Caco-2 (cell line): ENCODE data around the gene CMSS1. TPM values are rescaled to one million over a fixed set of nuclear protein-coding genes. Genes with fewer than 3 reads are reported as not detected.
A peak's percentile ranks its signal among the peaks of the same experiment; 100 is the strongest.
"Not testable (repeated sequence)": the region's sequence is repeated elsewhere in the genome, so short reads cannot be mapped to it uniquely, and the experiment has no call there.

ENCODE experiments used
- BruUV-seq: library from RNA; stranded (reverse); fragments of 400-500 nt; replicated peaks from 2 replicates; lab custom pipeline; 2021; lab: Mats Ljungman, UMichigan
- CTCF ChIA-PET: fragments of 300-600 bp; sonication (Branson Sonifier 250); formaldehyde crosslinking; loops from one replicate; lab custom pipeline; 2022; ENCODE audit warnings: antibody characterized with exemption; lab: Charles Lee
- POLR2A ChIA-PET: fragments of 300-600 bp; sonication (Branson Sonifier 250); formaldehyde crosslinking; loops from one replicate; lab custom pipeline; 2022; ENCODE audit warnings: antibody characterized with exemption; lab: Charles Lee
- DNase-seq, 2 experiments: peaks; one replicate each; pipeline versions ENCODE4 v3.0.0 to v3.0.0-alpha.2; 2020 to 2022
- H3K27me3 ChIP-seq: replicated peaks from 2 replicates; pipeline ENCODE4 v1.6.0; 2011; ENCODE audit warnings: low read length; ENCODE audit not compliant: control insufficient read depth, insufficient read depth
- H3K36me3 ChIP-seq: 2 replicates; pipeline ENCODE4 v1.5.1; 2011; ENCODE audit warnings: low read length; ENCODE audit not compliant: control insufficient read depth, insufficient read depth
- H3K4me1 ChIP-seq: fragments of 250-450 bp; sonication (Bioruptor Pico); 2 replicates; pipeline ENCODE4 v1.5.1; 2020; ENCODE audit warnings: mild to moderate bottlenecking
- H3K4me3 ChIP-seq: 2 replicates; pipeline ENCODE4 v1.5.1; 2011; ENCODE audit warnings: low read depth, mild to moderate bottlenecking, control low read depth, low read length
- H3K9me3 ChIP-seq: fragments of 250-450 bp; sonication (Bioruptor Pico); 2 replicates; pipeline ENCODE4 v1.5.1; 2020; ENCODE audit warnings: mild to moderate bottlenecking, moderate library complexity
- H3K27ac Mint-ChIP-seq: one replicate; pipeline ENCODE4 v1.8.0; 2022; ENCODE audit warnings: mixed read lengths; ENCODE audit not compliant: unreplicated experiment
- H3K27me3 Mint-ChIP-seq: one replicate; pipeline ENCODE4 v1.8.0; 2022; ENCODE audit warnings: mixed read lengths; ENCODE audit not compliant: insufficient read depth, unreplicated experiment
- H3K36me3 Mint-ChIP-seq: one replicate; pipeline ENCODE4 v1.8.0; 2022; ENCODE audit warnings: mild to moderate bottlenecking, mixed read lengths; ENCODE audit not compliant: insufficient read depth, unreplicated experiment
- H3K4me1 Mint-ChIP-seq: one replicate; pipeline ENCODE4 v1.8.0; 2022; ENCODE audit warnings: low read depth, mixed read lengths; ENCODE audit not compliant: unreplicated experiment
- H3K4me3 Mint-ChIP-seq: one replicate; pipeline ENCODE4 v1.8.0; 2022; ENCODE audit warnings: mild to moderate bottlenecking, moderate library complexity, mixed read lengths; ENCODE audit not compliant: unreplicated experiment
- H3K9me3 Mint-ChIP-seq: one replicate; pipeline ENCODE4 v1.8.0; 2022; ENCODE audit warnings: mixed read lengths; ENCODE audit not compliant: unreplicated experiment
- CTCF ChIP-seq, 2 experiments: fragments of 200-600 bp in 1 of 2; IDR thresholded peaks; 1 replicate in 1 of 2; 2 replicates in 1 of 2; pipeline versions ENCODE4 v1.5.1 to v1.8.0; 2011 to 2022; ENCODE audit warnings: antibody characterized with exemption in 1 of 2, control low read depth in 1 of 2, inconsistent platforms in 1 of 2, low read depth in 1 of 2, low read length in 1 of 2, mild to moderate bottlenecking in 1 of 2, moderate library complexity in 1 of 2; ENCODE audit not compliant: insufficient read depth in 1 of 2, severe bottlenecking in 1 of 2, unreplicated experiment in 1 of 2
- intact Hi-C: fragments of 100-400 bp; cut with micrococcal nuclease; formaldehyde crosslinking; loops from one replicate; pipeline ENCODE4 v1.10.0; 2022; ENCODE audit not compliant: unreplicated experiment
- total RNA-seq: library from RNA; stranded (reverse); gene quantifications from 2 replicates; pipeline ENCODE4 v1.2.3, GENCODE V29; 2022

Gene CMSS1
- total RNA-seq, 1 experiment from 2014 or later = 54.4 TPM

- intact Hi-C loops = loop anchor here (5.0 kb wide), 1 partner anchor 171 kb away; no protein-coding TSS in a partner anchor
- peak overlapping the region; percentile 86 for H3K27ac Mint-ChIP-seq
- no TSS peak for BruUV-seq
- no peak overlapping the region for H3K4me3 Mint-ChIP-seq
- no peak overlapping the region for H3K4me3 ChIP-seq
- H3K4me1 Mint-ChIP-seq = peaks cover 43% of the 10 kb centered on the region
- no peak for TF ChIP-seq CTCF (IDR thresholded peaks at IDR 0.05; ENCODE audit: insufficient read depth in 1 of 2, low read depth in 1 of 2, low read length in 1 of 2, severe bottlenecking in 1 of 2, unreplicated experiment in 1 of 2)
- no peaks in the 10 kb centered on the region for H3K27me3 ChIP-seq
- H3K4me1 ChIP-seq = peaks cover 72% of the 10 kb centered on the region
- CTCF ChIA-PET = interaction anchor here (1.9 kb wide), 1 partner anchor 206 kb away, joined by 5 read pairs; no protein-coding TSS in a partner anchor
- H3K36me3 Mint-ChIP-seq = no peaks in the 10 kb centered on the region
- H3K9me3 Mint-ChIP-seq = no peaks in the 10 kb centered on the region
- H3K9me3 ChIP-seq = no peaks in the 10 kb centered on the region
- H3K27me3 Mint-ChIP-seq = no peaks in the 10 kb centered on the region
- no peaks in the 10 kb centered on the region for H3K36me3 ChIP-seq
- POLR2A ChIA-PET = interaction anchor here (1.4 kb wide), 1 partner anchor 28 kb away, joined by 3 read pairs; no protein-coding TSS in a partner anchor
- no peak for DNase-seq
These were observed 230.6 kb downstream of the CMSS1 start for GRCh38 chr3:100048248-100048647.

DNA sequence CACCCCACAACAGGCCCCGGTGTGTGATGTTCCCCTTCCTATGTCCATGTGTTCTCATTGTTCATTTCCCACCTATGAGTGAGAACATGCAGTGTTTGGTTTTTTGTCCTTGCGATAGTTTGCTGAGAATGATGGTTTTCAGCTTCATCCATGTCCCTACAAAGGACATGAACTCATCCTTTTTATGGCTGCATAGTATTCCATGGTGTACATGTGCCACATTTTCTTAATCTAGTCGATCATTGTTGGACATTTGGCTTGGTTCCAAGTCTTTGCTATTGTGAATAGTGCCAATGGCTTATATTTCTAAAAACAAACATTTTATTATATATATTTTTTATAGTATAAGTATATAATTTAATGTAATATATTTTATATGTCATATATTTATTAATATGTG lies 233.9 kb downstream of the CMSS1 start:
- DNase-seq, H3K9me3 ChIP-seq, H3K27me3 Mint-ChIP-seq, CTCF ChIA-PET, H3K4me3 Mint-ChIP-seq, H3K36me3 Mint-ChIP-seq, H3K27ac Mint-ChIP-seq, H3K36me3 ChIP-seq, BruUV-seq, intact Hi-C loops, POLR2A ChIA-PET, H3K4me3 ChIP-seq, H3K9me3 Mint-ChIP-seq, H3K27me3 ChIP-seq: not testable (repeated sequence)
- peaks cover 54% of the 10 kb centered on the region for H3K4me1 Mint-ChIP-seq
- peaks cover 69% of the 10 kb centered on the region for H3K4me1 ChIP-seq

DNA sequence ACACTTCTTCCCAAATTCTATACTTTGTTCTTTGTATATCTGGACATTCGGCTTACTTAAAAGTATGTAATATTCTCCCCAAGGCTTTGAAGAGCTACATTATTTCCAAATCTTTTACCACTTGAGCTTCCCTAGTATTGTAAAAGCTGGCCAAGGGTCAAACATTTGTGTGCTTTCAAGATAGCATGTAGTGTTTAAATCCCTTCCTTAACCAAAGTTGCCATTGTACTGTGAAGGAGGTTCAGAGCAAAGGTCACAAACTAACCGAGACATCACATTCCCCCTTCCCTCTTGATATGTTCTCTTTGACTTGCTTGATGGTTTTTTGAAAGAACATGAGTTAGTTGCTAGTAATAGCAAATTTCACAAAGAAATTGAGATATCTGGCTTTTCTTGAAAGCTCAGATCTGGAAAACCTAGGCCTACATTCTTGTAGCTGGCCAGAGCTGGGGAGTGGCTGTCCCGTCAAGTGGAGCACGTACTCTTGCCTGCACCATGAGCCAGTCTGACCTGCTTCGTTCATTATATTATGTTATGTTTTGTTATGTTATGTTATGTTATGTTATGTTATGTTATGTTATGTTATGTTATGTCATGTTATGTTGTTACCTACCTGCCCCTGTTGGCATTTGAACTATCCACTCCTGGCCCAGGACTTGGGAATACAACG lies 236.4 kb downstream of the CMSS1 start:
- H3K4me1 ChIP-seq = peaks cover 56% of the 10 kb centered on the region
- Mint-ChIP-seq H3K36me3 (no peaks in the 10 kb centered on the region), H3K4me1 (peaks cover 51% of the 10 kb centered on the region), H3K27ac (peak overlapping the region; percentile 83), H3K27me3 (no peaks in the 10 kb centered on the region), H3K9me3 (peaks cover 9% of the 10 kb centered on the region), H3K4me3 (peak overlapping the region; percentile 48)
- POLR2A ChIA-PET = interaction anchor here (0.5 to 1.3 kb wide), 4 partner anchors 12 to 206 kb away, joined by 3 to 9 read pairs (median 4); partner anchors contain the start of gene TBC1D23
- DNase-seq = peak; percentile 70 to 73
- H3K36me3 ChIP-seq = no peaks in the 10 kb centered on the region
- no peaks in the 10 kb centered on the region for H3K27me3 ChIP-seq
- H3K4me3 ChIP-seq = no peak overlapping the region
- no peaks in the 10 kb centered on the region for H3K9me3 ChIP-seq
- intact Hi-C loops = loop anchor here (1.0 kb wide), 4 partner anchors 8 to 22 kb away; no protein-coding TSS in a partner anchor
- CTCF ChIA-PET = interaction anchor here (1.0 to 1.5 kb wide), 5 partner anchors 13 to 211 kb away, joined by 3 to 8 read pairs (median 5); no protein-coding TSS in a partner anchor
- TF ChIP-seq CTCF (IDR thresholded peaks at IDR 0.05; ENCODE audit: insufficient read depth in 1 of 2, low read depth in 1 of 2, low read length in 1 of 2, severe bottlenecking in 1 of 2, unreplicated experiment in 1 of 2) = no peak
- BruUV-seq = no TSS peak
